NCI-H2081 (cell line): ENCODE data around the gene ARHGDIA.
"Not testable (repeated sequence)": the region's sequence is repeated elsewhere in the genome, so short reads cannot be mapped to it uniquely, and the experiment has no call there.

Source experiments
- DNase-seq, 2 experiments: peaks; one replicate each; lab custom pipeline; 2025; lab: John Stamatoyannopoulos, UW

The ARHGDIA gene

DNA sequence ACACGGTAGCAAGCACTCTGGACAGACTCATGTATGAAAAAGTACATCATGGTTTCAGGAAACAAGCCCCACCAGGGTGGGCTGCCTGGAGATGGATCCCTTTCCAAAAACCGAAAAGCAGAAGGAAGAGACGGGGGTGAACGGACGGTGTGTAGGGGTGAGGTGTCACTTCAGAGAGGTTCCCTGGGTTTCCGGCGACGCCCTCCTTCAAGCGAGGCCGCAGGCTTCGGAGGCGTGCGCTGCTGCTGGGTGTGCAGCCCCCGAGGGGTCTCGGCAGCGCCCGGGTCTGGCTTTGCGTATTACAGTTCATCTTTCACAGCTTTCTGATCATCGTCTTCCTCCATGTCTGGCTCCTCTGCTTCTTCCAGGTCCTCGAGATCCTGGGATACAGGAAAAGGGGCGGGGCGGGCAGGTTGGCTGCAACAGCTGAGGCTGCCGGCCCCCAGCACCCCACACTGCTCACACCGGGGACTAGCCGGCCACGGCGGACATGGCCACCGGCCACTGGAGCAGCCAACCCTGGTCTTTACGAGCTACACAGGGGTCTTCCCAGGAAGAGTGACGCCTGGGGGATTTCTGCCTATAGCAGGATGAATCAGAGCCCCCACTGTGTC is 27.3 kb downstream of the ARHGDIA start:
- no peak for DNase-seq

DNA sequence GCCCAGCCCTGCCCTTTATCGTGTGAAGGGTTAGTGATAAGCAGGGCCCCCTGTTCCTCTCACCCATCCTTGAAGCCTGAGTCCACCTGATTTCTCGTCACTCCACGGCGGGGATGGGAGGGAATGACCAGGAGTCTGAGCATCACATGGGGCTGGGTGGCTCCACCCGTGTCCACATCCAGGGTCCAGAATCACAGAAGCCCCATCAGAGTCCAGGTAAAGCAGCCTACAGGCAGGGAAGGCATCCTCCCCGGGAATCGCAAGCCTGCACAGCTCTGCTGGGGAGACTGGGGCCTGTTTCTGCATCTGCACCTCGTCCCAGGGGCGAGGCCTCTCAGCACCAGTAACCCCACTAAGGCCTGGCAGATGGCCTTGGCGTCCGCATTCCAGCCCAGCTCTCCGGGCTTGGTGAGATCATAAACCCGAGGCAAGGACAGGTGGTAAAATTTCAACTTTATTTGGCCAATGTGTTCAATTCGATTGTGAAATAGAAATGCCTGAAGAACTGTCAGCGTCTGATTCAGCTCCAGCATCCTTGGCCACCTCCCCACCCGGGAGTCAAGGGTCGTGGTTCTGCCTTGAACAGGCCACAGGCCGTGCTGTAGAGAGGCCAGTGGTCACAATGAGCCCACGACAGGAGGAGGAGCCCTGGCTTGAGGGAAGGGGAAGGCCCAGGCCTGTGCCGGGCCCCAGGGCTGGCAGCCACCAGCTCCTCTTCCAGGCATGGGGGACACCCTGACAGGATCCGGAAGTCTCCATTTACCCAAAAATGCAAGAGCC is 28.2 kb downstream of the ARHGDIA start:
- no peak for DNase-seq

DNA sequence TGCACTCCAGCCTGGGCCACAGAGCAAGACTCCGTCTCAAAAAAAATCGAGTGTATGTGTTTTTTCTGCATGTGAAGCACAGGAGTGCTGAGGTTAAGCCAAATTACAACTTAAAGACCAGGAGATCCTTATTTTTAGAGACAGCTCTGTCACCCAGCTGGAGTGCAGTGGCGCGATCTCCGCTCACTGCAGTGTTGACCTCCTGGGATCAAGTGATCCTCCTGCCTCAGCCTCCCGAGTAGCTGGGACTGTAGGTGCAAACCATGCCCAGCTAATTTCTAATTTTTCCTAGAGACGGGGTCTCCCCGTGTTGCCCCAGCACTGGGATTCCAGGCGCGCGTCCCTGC is 28.8 kb downstream of the ARHGDIA start:
- no peak for DNase-seq

DNA sequence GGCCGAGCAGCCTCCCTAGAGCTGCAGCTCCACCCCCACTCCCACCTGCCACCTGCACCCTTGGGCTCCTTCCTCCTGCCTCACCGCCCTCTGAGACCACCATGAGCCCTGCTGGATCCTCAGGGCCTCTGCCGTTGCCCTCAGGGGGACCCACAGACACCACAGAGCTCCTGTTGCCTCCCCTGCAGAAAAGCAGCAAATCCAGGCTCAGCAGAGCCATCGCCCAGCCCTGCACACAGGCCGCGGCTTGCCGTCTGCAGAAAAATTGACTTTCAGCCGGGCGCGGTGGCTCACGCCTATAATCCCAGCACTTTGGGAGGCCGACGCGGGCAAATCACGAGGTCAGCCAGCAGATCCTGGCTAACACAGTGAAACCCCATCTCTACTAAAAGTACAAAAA is 29.3 kb downstream of the ARHGDIA start:
- no peak for DNase-seq

DNA sequence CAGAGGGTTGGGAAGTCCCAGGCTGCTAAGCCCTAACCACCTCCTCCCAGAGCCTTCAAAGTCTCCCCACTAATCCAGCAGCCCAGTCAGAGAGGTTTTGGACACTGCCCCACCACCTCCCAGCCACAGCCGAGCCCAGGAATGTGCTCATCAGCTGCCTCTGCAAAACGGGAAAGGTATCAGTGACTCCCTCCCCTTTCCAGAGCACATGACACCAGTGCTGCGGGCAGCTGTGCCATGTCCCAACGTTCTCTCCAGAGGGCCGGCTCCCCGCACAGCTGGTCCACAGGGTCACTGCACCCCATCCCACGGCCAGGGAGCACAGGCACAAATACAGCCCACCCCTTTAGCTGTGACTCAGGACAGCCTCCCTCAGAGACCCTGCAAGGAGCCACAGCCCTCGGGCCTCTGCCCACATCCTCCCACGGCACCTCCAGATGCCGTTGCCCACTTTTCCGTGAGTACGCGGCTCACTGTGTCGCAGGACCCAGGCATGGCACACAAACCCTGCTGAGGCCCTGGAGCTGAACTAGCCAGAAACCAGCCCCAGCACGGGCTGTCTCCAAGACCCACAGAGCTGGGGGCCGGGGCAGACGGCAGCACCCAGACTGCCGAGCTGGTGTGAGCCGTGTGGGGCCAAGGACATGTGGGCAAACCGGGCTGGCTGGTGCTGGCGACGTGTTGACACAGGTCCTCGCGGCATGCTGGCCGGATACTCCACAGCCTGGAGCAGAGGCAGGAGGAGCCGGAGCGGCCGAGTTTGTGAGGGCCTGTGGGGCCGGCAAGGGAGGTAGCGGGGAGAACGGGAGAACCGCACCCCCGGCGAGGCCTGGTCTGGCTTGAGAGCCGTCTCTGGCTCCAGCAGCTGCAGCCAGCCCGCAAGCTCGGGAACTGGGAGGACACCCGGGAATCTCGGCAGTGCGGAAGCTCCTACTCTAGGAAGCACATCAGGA is 30.0 kb downstream of the ARHGDIA start:
- DNase-seq = no peak

DNA sequence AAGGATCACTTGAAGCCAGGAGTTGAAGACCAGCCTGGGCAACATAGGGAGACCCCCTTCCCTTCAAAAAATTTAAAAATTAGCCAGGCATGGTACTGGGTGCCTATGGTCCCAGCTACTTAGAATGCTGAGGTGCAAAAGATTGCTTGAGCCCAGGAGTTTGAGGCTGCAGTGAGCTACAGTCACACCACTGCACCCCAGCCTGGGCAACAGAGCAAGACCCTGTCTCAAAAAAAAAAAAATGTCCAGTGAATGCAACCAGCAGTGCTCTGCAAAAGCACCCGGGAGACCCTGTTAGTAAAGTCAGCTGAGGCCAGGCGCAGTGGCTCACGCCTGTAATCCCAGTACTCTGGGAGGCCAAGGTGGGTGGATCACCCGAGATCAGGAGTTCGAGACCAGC is 31.1 kb downstream of the ARHGDIA start:
- DNase-seq = not testable (repeated sequence)

DNA sequence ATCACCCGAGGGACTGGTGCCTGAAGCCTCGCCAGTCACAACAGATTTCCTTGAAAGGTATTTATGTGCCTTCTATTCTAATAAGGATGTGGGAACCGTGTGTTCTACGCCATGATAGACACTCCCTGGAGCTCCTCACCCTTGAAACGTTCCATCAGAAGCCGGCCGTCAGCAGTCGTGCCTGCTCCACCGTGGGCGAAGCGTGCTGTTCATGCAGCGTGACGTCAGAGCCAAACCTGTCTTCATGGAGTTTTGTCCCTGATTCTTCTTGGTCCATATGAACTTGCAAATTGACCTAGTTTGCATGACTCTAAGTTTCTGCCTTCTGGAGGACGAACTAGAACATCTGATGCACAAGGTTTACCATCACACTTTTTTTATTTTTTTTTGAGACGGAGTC is 31.8 kb downstream of the ARHGDIA start:
- no peak for DNase-seq

DNA sequence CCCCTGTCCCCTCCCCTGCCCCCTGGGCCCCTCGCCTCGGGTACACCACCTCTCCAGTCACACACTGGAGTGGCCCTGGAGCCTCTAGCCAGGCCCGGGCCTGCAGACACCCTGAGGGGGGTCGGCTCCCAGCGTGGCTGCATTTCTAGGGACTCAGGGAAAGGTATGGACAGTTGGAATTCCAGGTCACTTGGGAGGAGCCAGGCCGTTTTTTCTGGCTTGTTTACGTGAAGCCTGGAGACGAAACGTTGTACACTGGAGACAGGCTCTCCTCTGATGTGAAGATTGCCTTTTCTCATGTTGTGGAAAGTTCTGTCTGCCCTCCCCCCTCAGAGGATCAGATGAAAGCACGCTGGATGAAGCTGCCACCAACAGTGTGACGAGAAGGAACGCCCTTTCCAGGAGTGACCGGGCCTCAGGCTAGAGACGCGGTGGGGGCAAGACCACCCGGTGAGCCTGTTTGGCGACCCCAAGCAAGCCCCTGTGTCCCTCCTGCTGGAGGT is 32.3 kb downstream of the ARHGDIA start:
- DNase-seq = no peak

DNA sequence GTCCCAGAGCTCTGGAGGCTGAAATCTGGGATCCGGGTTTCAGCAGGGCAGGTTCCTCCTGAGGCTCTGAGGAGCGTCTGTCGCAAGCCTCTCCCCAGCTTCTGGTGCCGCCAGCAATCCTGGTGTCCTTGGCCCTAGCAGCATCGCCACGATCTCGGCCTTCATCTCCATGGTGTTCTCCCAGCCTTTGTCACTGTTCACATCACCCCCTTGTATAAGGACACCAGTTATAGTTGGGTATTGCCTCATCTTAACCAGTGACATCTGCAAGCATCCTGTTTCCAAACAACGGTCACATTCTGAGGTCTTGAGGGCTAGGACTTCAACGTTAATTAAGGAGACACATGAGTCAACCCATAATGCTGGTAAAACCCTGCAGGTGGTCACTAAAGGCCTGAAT is 33.5 kb downstream of the ARHGDIA start:
- no peak for DNase-seq

DNA sequence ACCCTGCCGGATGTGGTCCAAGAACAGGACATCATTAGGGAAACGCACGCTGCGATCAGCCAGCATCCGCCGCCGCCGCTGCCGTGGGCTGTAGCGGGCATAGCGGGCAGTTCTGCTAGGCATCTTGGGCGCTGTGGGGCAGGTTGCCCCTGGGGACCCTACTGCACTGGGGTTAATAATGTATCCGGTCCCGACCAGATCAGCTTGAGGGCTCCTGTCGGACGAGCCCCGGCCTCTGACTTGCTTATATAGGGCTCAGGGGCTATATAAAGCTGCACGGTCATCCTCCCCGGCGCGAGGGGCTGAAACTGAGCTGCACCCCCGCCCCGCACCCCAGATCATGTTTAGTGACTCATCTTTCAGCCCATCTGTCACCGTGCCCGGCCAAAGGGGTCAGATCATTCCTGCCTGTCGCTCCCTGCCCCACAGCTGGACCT is 36.3 kb downstream of the ARHGDIA start, which contains the start of gene PPP1R27:
TSS of gene PPP1R27 (minus strand) at position 220 of the 437 bp plus-strand sequence. CDS start at position 123, 97 bp downstream.
- DNase-seq = no peak

DNA sequence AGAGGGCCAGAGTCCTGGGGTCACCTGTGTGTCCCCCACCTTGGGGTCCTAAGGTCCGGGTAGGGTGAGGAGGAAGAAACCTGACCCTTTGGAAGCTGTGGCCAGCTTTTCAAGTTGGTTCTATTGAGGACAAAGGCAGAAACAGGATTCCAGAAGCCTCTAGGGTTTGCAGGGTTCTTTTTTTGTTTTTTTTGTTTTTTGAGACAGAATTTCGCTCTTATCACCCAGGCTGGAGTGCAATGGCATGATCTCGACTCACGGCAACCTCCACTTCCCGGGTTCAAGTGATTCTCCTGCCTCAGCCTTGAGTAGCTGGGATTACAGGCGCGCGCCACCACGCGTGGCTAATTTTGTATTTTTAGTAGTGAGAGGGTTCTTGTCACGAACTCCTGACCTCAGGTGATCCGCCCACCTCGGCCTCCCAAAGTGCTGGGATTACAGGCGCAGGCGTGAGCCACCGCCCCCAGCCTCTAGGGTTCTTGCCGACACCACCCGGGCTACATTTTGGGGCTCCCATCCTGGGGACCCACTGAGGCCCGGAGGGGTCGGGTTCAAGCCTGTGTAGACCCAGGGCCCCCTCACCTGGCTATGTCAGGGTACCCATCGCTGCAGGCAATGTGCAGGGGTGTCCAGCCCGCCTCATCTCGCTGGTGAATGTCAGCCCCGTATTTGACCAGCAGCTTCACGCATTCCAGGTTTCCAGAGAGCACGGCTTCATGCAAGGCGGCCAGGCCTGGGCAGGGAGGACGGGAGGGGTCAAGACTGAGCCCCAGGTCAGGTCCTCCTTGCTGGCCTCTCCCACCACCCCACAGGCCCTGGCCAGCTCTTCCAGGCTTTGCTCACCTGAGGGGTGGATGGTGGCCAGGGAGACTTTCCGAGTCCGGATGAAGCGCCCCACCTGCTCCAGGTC is 37.0 kb downstream of the ARHGDIA start:
- DNase-seq = no peak

DNA sequence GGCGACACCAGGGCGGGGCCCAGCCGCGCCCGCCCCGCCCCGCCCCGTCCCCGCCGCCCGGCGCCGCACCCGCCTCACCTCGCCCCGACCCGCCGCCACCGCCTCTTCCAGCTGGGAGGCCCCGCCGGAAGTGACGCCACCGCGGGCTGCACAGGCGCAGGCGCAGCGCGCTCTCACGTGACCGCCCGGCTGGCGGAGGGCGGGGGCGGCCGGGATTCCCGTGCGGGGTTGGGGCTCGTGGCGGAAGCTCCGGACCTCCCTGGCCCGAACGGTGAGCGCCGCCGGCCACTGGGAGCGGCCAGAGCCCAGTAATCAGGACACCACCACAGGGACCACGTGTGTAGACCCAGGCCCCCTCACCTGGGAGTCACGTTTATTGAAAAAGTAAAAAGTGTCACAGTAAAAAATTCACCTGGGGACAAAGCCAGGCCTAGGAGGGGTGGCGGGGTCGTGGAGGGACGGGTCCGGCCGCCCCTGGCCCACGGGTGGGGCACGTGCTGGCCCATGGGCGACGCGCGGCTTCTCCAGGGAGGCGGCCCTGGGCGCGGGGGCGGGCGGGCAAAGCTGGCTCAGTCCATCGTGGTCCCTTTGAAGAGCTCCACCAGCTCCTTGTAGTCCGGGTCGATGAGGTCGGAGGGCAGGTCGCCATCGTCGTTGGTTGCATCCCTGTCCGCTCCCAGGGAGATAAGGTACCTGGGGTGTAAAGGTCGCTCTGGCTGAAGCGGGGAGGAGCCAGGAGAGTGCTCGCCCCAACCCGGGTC is 37.8 kb downstream of the ARHGDIA start, which contains the start of gene MCRIP1:
TSS of gene MCRIP1 (minus strand) at position 132 of the 761 bp plus-strand sequence. CDS start 8,785 bp downstream, outside the sequence.
- DNase-seq = peak; percentile 96 to 98

DNA sequence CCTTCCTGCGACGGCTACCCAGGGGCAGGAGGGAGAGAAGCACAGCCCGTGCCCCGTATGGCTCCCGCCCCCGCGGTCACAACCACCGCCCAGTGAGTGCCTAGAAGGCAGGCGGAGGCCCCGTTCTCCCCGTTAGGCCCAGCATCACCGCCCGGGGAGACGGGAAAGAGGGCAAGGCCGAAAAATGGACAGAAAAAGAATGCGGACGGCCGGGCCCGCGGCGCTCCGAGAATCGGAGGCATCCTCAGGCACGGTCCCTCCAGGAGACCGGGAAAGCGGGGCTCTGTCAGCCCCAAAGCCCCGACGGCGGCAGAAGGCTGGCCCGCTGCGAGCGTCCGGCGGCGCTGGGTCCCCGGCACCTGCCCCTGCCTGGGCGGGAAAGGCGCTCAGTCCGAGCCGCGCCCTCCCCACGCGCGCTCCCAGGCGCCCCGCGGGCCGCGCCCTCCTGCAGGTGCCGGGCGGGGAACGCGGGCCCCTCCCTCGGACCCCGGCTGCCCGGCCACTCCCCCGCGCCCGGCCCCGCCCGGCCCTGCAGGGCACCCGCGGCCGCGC is 38.5 kb downstream of the ARHGDIA start:
- no peak for DNase-seq

DNA sequence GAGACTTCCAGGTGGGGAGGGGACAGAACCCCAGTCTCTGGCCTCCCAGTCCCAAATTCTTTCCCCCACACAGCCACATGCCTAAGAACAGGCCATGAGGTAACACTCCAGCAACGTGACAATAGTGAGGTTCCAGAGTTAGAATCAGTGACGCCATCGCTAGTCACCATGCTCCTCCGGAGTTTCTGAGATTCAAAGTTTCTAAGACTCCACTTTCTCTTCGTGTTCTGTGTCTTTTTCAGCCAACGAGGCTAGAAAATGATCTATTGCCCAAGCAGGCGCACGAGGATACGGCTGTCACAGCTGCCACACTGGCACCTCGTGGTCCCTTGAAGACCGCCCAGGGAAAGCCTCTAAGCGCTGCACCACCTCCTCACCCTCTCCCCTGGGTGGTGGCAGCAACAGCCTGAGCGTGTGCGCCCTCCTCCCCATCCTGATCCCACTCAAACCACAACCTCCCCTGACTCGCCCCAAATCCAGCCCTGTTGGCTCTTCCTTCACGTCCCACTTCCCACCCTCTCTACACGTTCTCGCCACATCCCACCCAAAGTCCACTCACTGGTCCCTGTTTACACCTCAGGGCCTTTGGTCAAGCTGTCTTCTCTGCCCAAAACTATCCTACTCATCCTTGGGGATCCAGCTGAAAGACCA is 39.1 kb downstream of the ARHGDIA start:
- DNase-seq = peak in 1 of 2 experiments; percentile 53

DNA sequence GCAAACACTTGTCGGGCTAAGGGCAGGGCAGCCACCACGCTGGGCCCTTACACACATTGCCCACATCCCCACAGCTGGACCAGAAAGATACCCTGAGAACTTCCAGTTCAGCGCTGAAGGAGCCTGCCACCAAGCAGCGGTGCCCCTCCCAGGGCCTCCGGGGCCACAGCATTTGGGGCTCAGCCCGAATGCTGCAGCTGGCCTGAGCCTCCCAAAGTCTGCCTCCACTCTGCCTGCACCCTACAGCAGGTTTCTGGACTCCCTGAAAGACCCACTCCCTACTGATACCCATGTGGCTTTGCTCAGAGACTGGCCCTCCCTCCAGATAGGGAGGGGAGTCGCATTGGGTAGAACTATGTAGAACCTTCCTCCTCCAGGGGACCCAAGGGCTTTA is 39.6 kb downstream of the ARHGDIA start:
- no peak for DNase-seq

DNA sequence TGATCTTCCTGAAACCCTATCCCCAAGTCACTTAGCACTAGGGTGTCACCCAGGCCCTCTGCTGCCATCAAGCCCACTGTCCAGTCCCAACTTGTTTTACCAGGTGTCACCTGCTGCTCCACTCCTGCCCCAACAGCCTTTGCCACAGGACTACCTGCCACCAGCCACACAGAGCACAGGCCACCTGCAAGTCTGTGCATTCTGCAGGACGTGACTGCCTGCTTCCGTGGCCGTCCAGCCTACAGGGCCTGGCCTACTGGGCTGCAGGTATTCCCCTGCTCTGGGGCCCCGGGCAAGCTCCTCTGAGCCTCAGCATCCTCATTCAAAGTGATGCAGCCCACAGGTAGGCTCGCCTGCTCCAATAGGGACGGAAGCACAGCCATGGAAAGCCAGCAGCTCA is 41.3 kb downstream of the ARHGDIA start:
- no peak for DNase-seq

DNA sequence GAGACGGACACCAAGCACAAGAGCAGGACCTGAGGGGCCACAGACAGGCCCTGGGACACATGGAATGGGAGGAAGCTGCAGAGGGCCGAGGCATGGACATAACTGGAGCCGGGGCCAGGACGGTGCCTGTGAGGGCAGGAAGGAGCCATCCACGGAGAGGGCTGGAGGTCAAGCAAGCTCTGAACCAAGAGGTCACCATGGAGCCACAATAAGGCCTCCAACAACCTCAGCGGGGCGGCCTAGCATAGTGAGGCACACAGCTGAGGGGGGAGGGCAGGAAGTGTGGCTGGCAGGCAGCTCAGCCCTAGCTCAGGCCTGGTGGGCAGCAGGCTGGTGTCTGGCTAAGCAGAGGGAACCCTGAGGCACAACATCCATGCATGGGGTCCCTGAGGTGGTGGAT is 42.5 kb downstream of the ARHGDIA start:
- DNase-seq = no peak

DNA sequence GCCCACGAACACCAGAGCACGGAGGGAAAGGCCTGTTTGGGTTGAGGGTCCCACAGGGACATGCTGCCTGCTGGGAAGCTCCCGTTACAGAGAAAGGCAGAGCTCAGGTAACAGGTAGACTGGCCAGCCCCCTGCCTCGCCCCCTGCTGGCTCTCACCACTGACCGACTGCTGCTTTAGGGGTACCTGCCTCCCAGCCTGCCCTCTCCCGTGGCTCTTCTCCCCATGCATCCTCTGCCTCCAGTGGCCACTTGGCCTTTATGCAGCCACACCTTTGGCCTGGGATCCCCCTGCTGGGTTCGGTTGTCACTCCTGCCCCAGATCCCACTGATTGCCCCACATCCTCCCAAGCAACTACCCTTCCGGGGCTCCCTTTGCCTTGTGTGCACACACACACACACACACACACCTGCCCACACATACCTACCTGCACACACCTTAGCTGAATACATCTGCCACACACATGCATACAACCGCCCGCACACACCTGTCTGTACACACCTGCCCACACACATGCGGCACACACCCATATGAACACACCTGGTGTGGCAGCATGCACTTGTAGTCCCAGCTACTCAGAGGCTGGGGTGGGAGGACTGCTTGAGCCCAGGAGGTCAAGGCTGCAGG is 45.2 kb downstream of the ARHGDIA start:
- no peak for DNase-seq

DNA sequence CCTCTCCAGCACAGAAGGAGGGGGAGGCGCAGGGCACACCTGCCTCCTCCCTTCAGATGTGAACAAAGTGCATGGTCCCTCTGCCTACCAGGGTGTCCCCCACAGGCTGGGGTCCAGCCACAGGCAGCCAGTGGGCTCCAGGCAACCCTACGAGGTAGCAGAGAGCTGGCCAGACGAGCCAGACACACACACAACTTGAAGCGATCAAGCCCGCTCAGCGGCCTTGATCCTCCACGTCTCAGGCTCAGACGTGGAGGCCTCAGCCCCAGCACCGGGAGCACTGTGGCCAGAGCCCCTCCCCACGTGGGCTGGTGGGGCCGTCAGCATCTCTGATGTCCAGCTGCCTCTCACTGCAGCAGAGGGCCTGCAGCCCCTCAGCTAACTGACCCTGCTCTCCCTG is 46.5 kb downstream of the ARHGDIA start:
- no peak for DNase-seq
